Fibroblast of lung (primary cell): ENCODE measurements around the gene KCNIP4. TPM values are rescaled to one million over a fixed set of nuclear protein-coding genes. Genes with fewer than 3 reads are reported as not detected.

Experiments
- DNase-seq, 2 donors: peaks; one replicate each; pipeline versions ENCODE4 v3.0.0 to v3.0.0-alpha.2; 2010; ENCODE audit warnings: low read depth in 2 of 2
- H2AFZ ChIP-seq: 2 replicates; pipeline ENCODE4 v1.5.1; 2012; ENCODE audit warnings: low read length, control low read depth, inconsistent platforms
- H3K27ac ChIP-seq: 2 replicates; pipeline ENCODE4 v1.5.1; 2011; ENCODE audit warnings: low read length, control low read depth; ENCODE audit not compliant: insufficient read depth
- H3K27me3 ChIP-seq: 2 replicates; pipeline ENCODE4 v1.5.1; 2011; ENCODE audit warnings: mild to moderate bottlenecking, low read length; ENCODE audit not compliant: control insufficient read depth, insufficient read depth
- H3K36me3 ChIP-seq: 2 replicates; pipeline ENCODE4 v1.5.1; 2011; ENCODE audit warnings: low read length; ENCODE audit not compliant: control insufficient read depth, insufficient read depth
- H3K4me1 ChIP-seq: 2 replicates; pipeline ENCODE4 v1.5.1; 2011; ENCODE audit warnings: low read length; ENCODE audit not compliant: control insufficient read depth, insufficient read depth; ENCODE audit errors: extremely low read depth
- H3K4me2 ChIP-seq: 2 replicates; pipeline ENCODE4 v1.5.1; 2011; ENCODE audit warnings: low read length, control low read depth; ENCODE audit not compliant: insufficient read depth; ENCODE audit errors: extremely low read depth
- H3K4me3 ChIP-seq, 4 experiments: fragments of 200-600 bp in 1 of 4; sonication (generic) in 1 of 4; replicated peaks in 1 of 4; 2 replicates each; pipeline ENCODE4 v1.5.1; 2011 to 2016; ENCODE audit warnings: low read length in 4 of 4, low read depth in 3 of 4, mild to moderate bottlenecking in 3 of 4, control low read depth in 2 of 4, inconsistent platforms in 1 of 4, mixed read lengths in 1 of 4; ENCODE audit not compliant: insufficient read depth in 1 of 4; ENCODE audit errors: control extremely low read depth in 1 of 4
- H3K79me2 ChIP-seq: 2 replicates; pipeline ENCODE4 v1.5.1; 2012; ENCODE audit warnings: mild to moderate bottlenecking, low read length, inconsistent platforms; ENCODE audit not compliant: control insufficient read depth, insufficient read depth
- H3K9ac ChIP-seq: 2 replicates; pipeline ENCODE4 v1.5.1; 2011; ENCODE audit warnings: mild to moderate bottlenecking, low read length, control low read depth; ENCODE audit not compliant: insufficient read depth
- H3K9me3 ChIP-seq: 2 replicates; pipeline ENCODE4 v1.5.1; 2012; ENCODE audit warnings: low read depth, low read length; ENCODE audit not compliant: control insufficient read depth, insufficient read depth
- H4K20me1 ChIP-seq: 2 replicates; pipeline ENCODE4 v1.5.1; 2011; ENCODE audit warnings: low read length; ENCODE audit not compliant: control insufficient read depth, insufficient read depth; ENCODE audit errors: extremely low read depth
- EZH2 ChIP-seq: IDR thresholded peaks from 2 replicates; pipeline ENCODE4 v1.5.1; 2012; ENCODE audit warnings: low read length, control low read depth, mild to moderate bottlenecking; ENCODE audit errors: missing control alignments
- polyA plus RNA-seq, 2 donors: library from polyadenylated mRNA; depleted of rRNA in 1 of 2; stranded (reverse) in 1 of 2; unstranded in 1 of 2; fragments of >200 nt; gene quantifications; 2 replicates each; pipeline ENCODE4 v1.2.1, GENCODE V29; 2011 to 2012; ENCODE audit warnings: missing spikeins in 1 of 2
- total RNA-seq: library from RNA; depleted of rRNA; stranded (reverse); fragments of >200 nt; gene quantifications from 2 replicates; pipeline ENCODE4 v1.2.1, GENCODE V29; 2014
- TF ChIP-seq, protein P1 (sequence below), 2 donors: IDR thresholded peaks in 1 of 2; conservative IDR thresholded peaks in 1 of 2; 1 replicate in 1 of 2; 2 replicates in 1 of 2; pipeline ENCODE4 v1.5.1; 2011 to 2012; ENCODE audit warnings: low read length in 2 of 2, control low read depth in 1 of 2, inconsistent platforms in 1 of 2, low read depth in 1 of 2, mild to moderate bottlenecking in 1 of 2

Gene KCNIP4
- total and polyA plus RNA-seq, 2 donors (not counting 1 experiment from before 2014, with no cell fraction given): not detected

GRCh38 chr4:20944961-20945360 is 1003.6 kb downstream of the KCNIP4 start:
- TF ChIP-seq, protein P1, sequence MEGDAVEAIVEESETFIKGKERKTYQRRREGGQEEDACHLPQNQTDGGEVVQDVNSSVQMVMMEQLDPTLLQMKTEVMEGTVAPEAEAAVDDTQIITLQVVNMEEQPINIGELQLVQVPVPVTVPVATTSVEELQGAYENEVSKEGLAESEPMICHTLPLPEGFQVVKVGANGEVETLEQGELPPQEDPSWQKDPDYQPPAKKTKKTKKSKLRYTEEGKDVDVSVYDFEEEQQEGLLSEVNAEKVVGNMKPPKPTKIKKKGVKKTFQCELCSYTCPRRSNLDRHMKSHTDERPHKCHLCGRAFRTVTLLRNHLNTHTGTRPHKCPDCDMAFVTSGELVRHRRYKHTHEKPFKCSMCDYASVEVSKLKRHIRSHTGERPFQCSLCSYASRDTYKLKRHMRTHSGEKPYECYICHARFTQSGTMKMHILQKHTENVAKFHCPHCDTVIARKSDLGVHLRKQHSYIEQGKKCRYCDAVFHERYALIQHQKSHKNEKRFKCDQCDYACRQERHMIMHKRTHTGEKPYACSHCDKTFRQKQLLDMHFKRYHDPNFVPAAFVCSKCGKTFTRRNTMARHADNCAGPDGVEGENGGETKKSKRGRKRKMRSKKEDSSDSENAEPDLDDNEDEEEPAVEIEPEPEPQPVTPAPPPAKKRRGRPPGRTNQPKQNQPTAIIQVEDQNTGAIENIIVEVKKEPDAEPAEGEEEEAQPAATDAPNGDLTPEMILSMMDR (conservative IDR thresholded peaks at IDR 0.05 in 1 of 2, IDR thresholded peaks at IDR 0.05 in 1 of 2; ENCODE audit: low read depth in 1 of 2, low read length in 2 of 2): no peak
- TF ChIP-seq EZH2: no peak
- no peaks in the 10 kb centered on the region for H3K27me3 ChIP-seq
- no peak overlapping the region for H2AFZ ChIP-seq
- no peak overlapping the region for H3K9ac ChIP-seq
- H4K20me1 ChIP-seq: no peaks in the 10 kb centered on the region
- H3K27ac ChIP-seq: no peak overlapping the region
- no peaks in the 10 kb centered on the region for H3K4me1 ChIP-seq
- H3K36me3 ChIP-seq: no peaks in the 10 kb centered on the region
- no peaks in the 10 kb centered on the region for H3K79me2 ChIP-seq
- H3K4me2 ChIP-seq: no peak overlapping the region
- no peaks in the 10 kb centered on the region for H3K9me3 ChIP-seq
- no peak for DNase-seq
- no peak overlapping the region for H3K4me3 ChIP-seq

DNA sequence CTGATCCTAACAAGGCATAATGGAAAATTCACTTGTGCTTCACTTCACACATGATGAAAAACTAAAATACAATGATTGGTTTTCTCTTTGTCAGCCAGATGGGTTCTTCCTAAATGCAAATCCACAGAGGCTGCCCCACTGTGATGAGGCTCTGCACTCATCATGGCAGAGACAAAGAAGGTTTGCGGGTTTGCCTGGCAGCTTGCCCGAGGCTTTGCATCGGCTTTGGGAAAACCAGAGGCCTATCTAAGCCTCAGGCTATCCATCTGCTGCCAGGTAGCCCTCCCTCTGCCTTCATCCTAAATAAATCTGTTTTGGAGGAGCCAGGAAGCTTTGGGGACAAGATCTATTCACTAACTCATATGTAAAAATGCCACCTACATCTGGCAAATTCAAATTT is 1004.1 kb downstream of the KCNIP4 start:
- Histone ChIP-seq H2AFZ (no peak overlapping the region), H3K4me1 (no peaks in the 10 kb centered on the region), H4K20me1 (no peaks in the 10 kb centered on the region), H3K27ac (no peak overlapping the region), H3K9ac (no peak overlapping the region), H3K4me3 (no peak overlapping the region), H3K36me3 (no peaks in the 10 kb centered on the region), H3K27me3 (no peaks in the 10 kb centered on the region), H3K79me2 (no peaks in the 10 kb centered on the region), H3K9me3 (no peaks in the 10 kb centered on the region), H3K4me2 (no peak overlapping the region)
- TF ChIP-seq, protein P1 (conservative IDR thresholded peaks at IDR 0.05 in 1 of 2, IDR thresholded peaks at IDR 0.05 in 1 of 2; ENCODE audit: low read depth in 1 of 2, low read length in 2 of 2): no peak
- TF ChIP-seq EZH2: no peak
- no peak for DNase-seq

DNA sequence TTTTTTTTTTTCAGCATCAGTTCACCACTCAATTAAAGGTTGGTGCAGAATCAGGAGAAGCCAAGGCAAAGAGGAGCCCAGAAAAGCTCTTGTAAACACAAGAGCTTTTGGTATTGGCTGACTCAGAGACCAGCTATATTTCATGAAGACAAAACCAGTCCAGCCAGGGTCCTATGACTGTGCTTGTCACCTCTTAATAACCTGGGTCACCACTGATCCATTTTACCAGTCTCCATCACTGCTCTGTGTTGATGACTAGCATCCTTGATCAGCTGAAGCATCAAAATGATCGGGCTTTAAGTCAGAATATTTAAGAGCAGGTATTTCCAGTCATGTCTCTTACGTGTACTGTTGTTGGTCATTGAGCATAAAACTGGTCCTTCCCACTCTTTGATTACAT is 1010.4 kb downstream of the KCNIP4 start:
- Histone ChIP-seq H4K20me1 (no peaks in the 10 kb centered on the region), H3K9me3 (no peaks in the 10 kb centered on the region), H3K79me2 (no peaks in the 10 kb centered on the region), H3K4me1 (no peaks in the 10 kb centered on the region), H2AFZ (no peak overlapping the region), H3K36me3 (no peaks in the 10 kb centered on the region), H3K9ac (no peak overlapping the region), H3K4me2 (no peak overlapping the region), H3K27me3 (no peaks in the 10 kb centered on the region), H3K4me3 (no peak overlapping the region), H3K27ac (no peak overlapping the region)
- no peak for TF ChIP-seq EZH2
- no peak for DNase-seq
